K562 (cell line): ENCODE data around the gene NAV2. TPM values are rescaled to one million over a fixed set of nuclear protein-coding genes. Genes with fewer than 3 reads are reported as not detected.
A peak's percentile ranks its signal among the peaks of the same experiment; 100 is the strongest.

Source experiments
- ETV1 ChIP-seq: fragments of 450-650 bp; conservative IDR thresholded peaks from 2 replicates; pipeline ENCODE4 v1.6.1; 2016; ENCODE audit warnings: missing genetic modification characterization, control low read depth, low read depth, missing compliant biosample characterization
- MEIS2 ChIP-seq: fragments of 450-650 bp; IDR thresholded peaks from 2 replicates; pipeline ENCODE4 v1.6.1; 2014; ENCODE audit warnings: mild to moderate bottlenecking; ENCODE audit not compliant: partially characterized antibody
- RBM17 ChIP-seq: fragments of 200-400 bp; formaldehyde crosslinking; IDR thresholded peaks from 2 replicates; pipeline ENCODE4 v1.6.1; 2017; ENCODE audit warnings: low read depth, mild to moderate bottlenecking, low read length, borderline replicate concordance
- SETDB1 ChIP-seq: IDR thresholded peaks from one replicate; pipeline ENCODE4 v1.6.1; 2012; ENCODE audit warnings: low read length, control low read depth, inconsistent platforms
- SNIP1 ChIP-seq: fragments of 450-650 bp; IDR thresholded peaks from 2 replicates; pipeline ENCODE4 v1.7.1; 2017; ENCODE audit warnings: low read depth, mild to moderate bottlenecking
- SREBF2 ChIP-seq: sonication (generic); formaldehyde crosslinking; IDR thresholded peaks from 2 replicates; pipeline ENCODE4 v1.4.0; 2020; ENCODE audit warnings: mild to moderate bottlenecking, missing genetic modification reagents
- TOE1 ChIP-seq, 2 experiments: fragments of 450-650 bp in 1 of 2; sonication (generic) in 1 of 2; formaldehyde crosslinking in 1 of 2; IDR thresholded peaks; 2 replicates each; pipeline versions ENCODE4 v1.7.1 to v1.8.0; 2016 to 2022; ENCODE audit warnings: borderline replicate concordance in 2 of 2, mild to moderate bottlenecking in 2 of 2, antibody characterized with exemption in 1 of 2, inconsistent platforms in 1 of 2, low read depth in 1 of 2, missing genetic modification reagents in 1 of 2, moderate library complexity in 1 of 2
- ZNF561 ChIP-seq: fragments of 450-650 bp; formaldehyde crosslinking; conservative IDR thresholded peaks from 2 replicates; pipeline ENCODE4 v1.4.0; 2020; ENCODE audit warnings: mild to moderate bottlenecking, moderate library complexity
- ZNF699 ChIP-seq: fragments of 250-450 bp; sonication (Bioruptor Pico); IDR thresholded peaks from 2 replicates; pipeline ENCODE4 v1.8.0; 2021; ENCODE audit warnings: mild to moderate bottlenecking, moderate library complexity; ENCODE audit not compliant: insufficient replicate concordance
- polyA plus RNA-seq, 8 experiments: library from polyadenylated mRNA; depleted of rRNA in 4 of 8; stranded (reverse) in 5 of 8; unstranded in 3 of 8; fragments of >200 nt; fragmentation: Nextera tagmentation in 2 of 8; fragmentation: Illumina TruSeq in 1 of 8; extraction: Ambion mirVana in 2 of 8; extraction: Trizol in 1 of 8; gene quantifications; 2 replicates each; pipeline versions ENCODE4 v1.2.1 to v1.2.3, GENCODE V29; 2011 to 2014; ENCODE audit warnings: inconsistent platforms in 1 of 8, missing spikeins in 1 of 8
- total RNA-seq, 7 experiments: library from RNA; depleted of rRNA in 6 of 7; stranded (reverse); fragments of >200 nt in 6 of 7; fragmentation: Illumina TruSeq in 2 of 7; extraction: Trizol in 2 of 7; gene quantifications; 2 replicates each; pipeline versions ENCODE4 v1.2.1 to v1.2.3, GENCODE V29; 2011 to 2021; ENCODE audit warnings: low replicate concordance in 1 of 7
- TF ChIP-seq, protein P1 (sequence below): sonication (generic); formaldehyde crosslinking; IDR thresholded peaks from 2 replicates; pipeline ENCODE4 v1.8.0; 2023; ENCODE audit warnings: mild to moderate bottlenecking, missing genetic modification reagents
- TF ChIP-seq, protein P2 (sequence below), 2 experiments: fragments of 450-650 bp in 1 of 2; sonication (generic) in 1 of 2; formaldehyde crosslinking in 1 of 2; IDR thresholded peaks; 2 replicates each; pipeline versions ENCODE4 v1.7.1 to v1.9.0; 2016 to 2022; ENCODE audit warnings: inconsistent platforms in 1 of 2, mild to moderate bottlenecking in 1 of 2, missing genetic modification reagents in 1 of 2
- TF ChIP-seq, protein P3 (sequence below): sonication (generic); IDR thresholded peaks from 2 replicates; pipeline ENCODE4 v1.6.1; 2016

The NAV2 gene
- total and polyA plus RNA-seq, 9 of the 15 experiments (the other 6 are each of a cell fraction or from before 2014, with no cell fraction given), result 0.03 to 0.35 (median 0.05) TPM

DNA sequence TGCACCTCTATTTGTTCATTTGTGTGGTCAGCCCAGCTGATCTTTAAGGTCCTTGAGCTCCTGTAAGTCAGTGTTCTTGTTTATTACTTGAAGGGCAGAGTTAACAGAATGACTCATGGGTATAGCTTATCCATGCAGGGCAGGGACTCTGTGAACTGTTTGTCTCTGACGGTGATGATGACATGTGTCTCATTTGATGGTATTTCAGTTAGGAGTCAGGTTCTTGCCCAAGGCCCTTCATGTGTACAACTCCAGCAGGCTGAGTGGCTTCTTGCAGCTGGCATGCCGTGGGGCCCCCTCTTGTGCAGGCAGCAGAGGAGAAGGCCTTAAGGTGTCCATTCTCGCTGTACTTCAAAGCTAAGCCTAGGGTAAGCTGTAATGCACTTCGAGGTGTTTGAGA is 282.5 kb downstream of the NAV2 start (continued):
- no peak for TF ChIP-seq ZNF699 (CRISPR knock-in tag)
- no peak for TF ChIP-seq SETDB1
- TF ChIP-seq, protein P1, sequence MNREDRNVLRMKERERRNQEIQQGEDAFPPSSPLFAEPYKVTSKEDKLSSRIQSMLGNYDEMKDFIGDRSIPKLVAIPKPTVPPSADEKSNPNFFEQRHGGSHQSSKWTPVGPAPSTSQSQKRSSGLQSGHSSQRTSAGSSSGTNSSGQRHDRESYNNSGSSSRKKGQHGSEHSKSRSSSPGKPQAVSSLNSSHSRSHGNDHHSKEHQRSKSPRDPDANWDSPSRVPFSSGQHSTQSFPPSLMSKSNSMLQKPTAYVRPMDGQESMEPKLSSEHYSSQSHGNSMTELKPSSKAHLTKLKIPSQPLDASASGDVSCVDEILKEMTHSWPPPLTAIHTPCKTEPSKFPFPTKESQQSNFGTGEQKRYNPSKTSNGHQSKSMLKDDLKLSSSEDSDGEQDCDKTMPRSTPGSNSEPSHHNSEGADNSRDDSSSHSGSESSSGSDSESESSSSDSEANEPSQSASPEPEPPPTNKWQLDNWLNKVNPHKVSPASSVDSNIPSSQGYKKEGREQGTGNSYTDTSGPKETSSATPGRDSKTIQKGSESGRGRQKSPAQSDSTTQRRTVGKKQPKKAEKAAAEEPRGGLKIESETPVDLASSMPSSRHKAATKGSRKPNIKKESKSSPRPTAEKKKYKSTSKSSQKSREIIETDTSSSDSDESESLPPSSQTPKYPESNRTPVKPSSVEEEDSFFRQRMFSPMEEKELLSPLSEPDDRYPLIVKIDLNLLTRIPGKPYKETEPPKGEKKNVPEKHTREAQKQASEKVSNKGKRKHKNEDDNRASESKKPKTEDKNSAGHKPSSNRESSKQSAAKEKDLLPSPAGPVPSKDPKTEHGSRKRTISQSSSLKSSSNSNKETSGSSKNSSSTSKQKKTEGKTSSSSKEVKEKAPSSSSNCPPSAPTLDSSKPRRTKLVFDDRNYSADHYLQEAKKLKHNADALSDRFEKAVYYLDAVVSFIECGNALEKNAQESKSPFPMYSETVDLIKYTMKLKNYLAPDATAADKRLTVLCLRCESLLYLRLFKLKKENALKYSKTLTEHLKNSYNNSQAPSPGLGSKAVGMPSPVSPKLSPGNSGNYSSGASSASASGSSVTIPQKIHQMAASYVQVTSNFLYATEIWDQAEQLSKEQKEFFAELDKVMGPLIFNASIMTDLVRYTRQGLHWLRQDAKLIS (CRISPR knock-in tag), result 0 out of 2 replicates have a peak, but pooled peaks have one; percentile 42
- TF ChIP-seq, protein P2, sequence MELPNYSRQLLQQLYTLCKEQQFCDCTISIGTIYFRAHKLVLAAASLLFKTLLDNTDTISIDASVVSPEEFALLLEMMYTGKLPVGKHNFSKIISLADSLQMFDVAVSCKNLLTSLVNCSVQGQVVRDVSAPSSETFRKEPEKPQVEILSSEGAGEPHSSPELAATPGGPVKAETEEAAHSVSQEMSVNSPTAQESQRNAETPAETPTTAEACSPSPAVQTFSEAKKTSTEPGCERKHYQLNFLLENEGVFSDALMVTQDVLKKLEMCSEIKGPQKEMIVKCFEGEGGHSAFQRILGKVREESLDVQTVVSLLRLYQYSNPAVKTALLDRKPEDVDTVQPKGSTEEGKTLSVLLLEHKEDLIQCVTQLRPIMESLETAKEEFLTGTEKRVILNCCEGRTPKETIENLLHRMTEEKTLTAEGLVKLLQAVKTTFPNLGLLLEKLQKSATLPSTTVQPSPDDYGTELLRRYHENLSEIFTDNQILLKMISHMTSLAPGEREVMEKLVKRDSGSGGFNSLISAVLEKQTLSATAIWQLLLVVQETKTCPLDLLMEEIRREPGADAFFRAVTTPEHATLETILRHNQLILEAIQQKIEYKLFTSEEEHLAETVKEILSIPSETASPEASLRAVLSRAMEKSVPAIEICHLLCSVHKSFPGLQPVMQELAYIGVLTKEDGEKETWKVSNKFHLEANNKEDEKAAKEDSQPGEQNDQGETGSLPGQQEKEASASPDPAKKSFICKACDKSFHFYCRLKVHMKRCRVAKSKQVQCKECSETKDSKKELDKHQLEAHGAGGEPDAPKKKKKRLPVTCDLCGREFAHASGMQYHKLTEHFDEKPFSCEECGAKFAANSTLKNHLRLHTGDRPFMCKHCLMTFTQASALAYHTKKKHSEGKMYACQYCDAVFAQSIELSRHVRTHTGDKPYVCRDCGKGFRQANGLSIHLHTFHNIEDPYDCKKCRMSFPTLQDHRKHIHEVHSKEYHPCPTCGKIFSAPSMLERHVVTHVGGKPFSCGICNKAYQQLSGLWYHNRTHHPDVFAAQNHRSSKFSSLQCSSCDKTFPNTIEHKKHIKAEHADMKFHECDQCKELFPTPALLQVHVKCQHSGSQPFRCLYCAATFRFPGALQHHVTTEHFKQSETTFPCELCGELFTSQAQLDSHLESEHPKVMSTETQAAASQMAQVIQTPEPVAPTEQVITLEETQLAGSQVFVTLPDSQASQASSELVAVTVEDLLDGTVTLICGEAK (IDR thresholded peaks at IDR 0.05), result 0 out of 2 replicates have a peak, but pooled peaks have one; percentile 11
- TF ChIP-seq, protein P2 (CRISPR knock-in tag; IDR thresholded peaks at IDR 0.05), result no peak
- TF ChIP-seq TOE1 (IDR thresholded peaks at IDR 0.05; ENCODE audit: borderline replicate concordance), result no peak
- no peak for TF ChIP-seq TOE1 (CRISPR knock-in tag; IDR thresholded peaks at IDR 0.05; ENCODE audit: borderline replicate concordance, low read depth)
- TF ChIP-seq, protein P3, sequence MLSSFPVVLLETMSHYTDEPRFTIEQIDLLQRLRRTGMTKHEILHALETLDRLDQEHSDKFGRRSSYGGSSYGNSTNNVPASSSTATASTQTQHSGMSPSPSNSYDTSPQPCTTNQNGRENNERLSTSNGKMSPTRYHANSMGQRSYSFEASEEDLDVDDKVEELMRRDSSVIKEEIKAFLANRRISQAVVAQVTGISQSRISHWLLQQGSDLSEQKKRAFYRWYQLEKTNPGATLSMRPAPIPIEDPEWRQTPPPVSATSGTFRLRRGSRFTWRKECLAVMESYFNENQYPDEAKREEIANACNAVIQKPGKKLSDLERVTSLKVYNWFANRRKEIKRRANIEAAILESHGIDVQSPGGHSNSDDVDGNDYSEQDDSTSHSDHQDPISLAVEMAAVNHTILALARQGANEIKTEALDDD, result peak; percentile 76
- TF ChIP-seq SNIP1, result no peak
- TF ChIP-seq ZNF561, result no peak
- no peak for TF ChIP-seq ETV1
- no peak for TF ChIP-seq RBM17
- TF ChIP-seq MEIS2, result peak; percentile 84
- TF ChIP-seq SREBF2 (CRISPR knock-in tag), result no peak
